OCI-LY1 (cell line): Measurements from ENCODE around the gene AMN.
A peak's percentile ranks its signal among the peaks of the same experiment; 100 is the strongest.
"Not testable (repeated sequence)": the region's sequence is repeated elsewhere in the genome, so short reads cannot be mapped to it uniquely, and the experiment has no call there.

Experiments
- H2AFZ ChIP-seq: fragments of 200-600 bp; sonication (generic), shearing (Covaris generic); 2 replicates; pipeline ENCODE4 v1.6.0; 2014; ENCODE audit warnings: antibody characterized with exemption, mild to moderate bottlenecking, low read length
- H3F3A ChIP-seq: fragments of 200-600 bp; sonication (generic), shearing (Covaris generic); 2 replicates; pipeline ENCODE4 v1.6.0; 2014; ENCODE audit warnings: mild to moderate bottlenecking, antibody characterized with exemption, low read length, moderate library complexity; ENCODE audit not compliant: insufficient read depth
- H3K27ac ChIP-seq: fragments of 200-600 bp; sonication (generic); 2 replicates; pipeline ENCODE4 v1.5.1; 2014; ENCODE audit warnings: low read length, mixed run types, mild to moderate bottlenecking, low read depth; ENCODE audit not compliant: poor library complexity, severe bottlenecking
- H3K27me3 ChIP-seq: fragments of 200-600 bp; sonication (generic); 2 replicates; pipeline ENCODE4 v1.6.0; 2014; ENCODE audit warnings: antibody characterized with exemption, mild to moderate bottlenecking, low read length, moderate library complexity; ENCODE audit not compliant: insufficient read depth
- H3K36me3 ChIP-seq: fragments of 200-600 bp; sonication (generic); 2 replicates; pipeline ENCODE4 v1.6.1; 2014; ENCODE audit warnings: mild to moderate bottlenecking, antibody characterized with exemption, low read length, moderate library complexity, mixed read lengths; ENCODE audit not compliant: insufficient read depth
- H3K4me1 ChIP-seq: fragments of 200-600 bp; sonication (generic); 2 replicates; pipeline ENCODE4 v1.5.1; 2014; ENCODE audit warnings: mild to moderate bottlenecking, low read length, moderate library complexity; ENCODE audit not compliant: insufficient read depth, severe bottlenecking
- H3K4me2 ChIP-seq: fragments of 200-600 bp; sonication (generic), shearing (Covaris generic); 2 replicates; pipeline ENCODE4 v1.6.1; 2014; ENCODE audit warnings: low read length
- H3K4me3 ChIP-seq: fragments of 200-600 bp; sonication (generic); 2 replicates; pipeline ENCODE4 v1.5.1; 2014; ENCODE audit warnings: low read length, low read depth, mild to moderate bottlenecking, mixed read lengths; ENCODE audit not compliant: poor library complexity, severe bottlenecking
- H3K79me2 ChIP-seq: fragments of 200-600 bp; shearing (Covaris generic); 2 replicates; pipeline ENCODE4 v1.6.1; 2016; ENCODE audit warnings: mixed run types, low read length, mixed read lengths; ENCODE audit not compliant: insufficient read depth
- H3K9ac ChIP-seq: fragments of 200-600 bp; sonication (generic), shearing (Covaris generic); 2 replicates; pipeline ENCODE4 v1.6.1; 2014; ENCODE audit warnings: mild to moderate bottlenecking, low read length, mixed read lengths
- H3K9me2 ChIP-seq: fragments of 200-600 bp; sonication (generic), shearing (Covaris generic); 2 replicates; pipeline ENCODE4 v1.6.1; 2014; ENCODE audit warnings: low read depth, mild to moderate bottlenecking, low read length, mixed read lengths
- H3K9me3 ChIP-seq: fragments of 200-600 bp; shearing (Covaris generic); 2 replicates; pipeline ENCODE4 v1.6.1; 2014; ENCODE audit warnings: low read length, mixed read lengths
- H4K20me1 ChIP-seq: fragments of 200-600 bp; sonication (generic), shearing (Covaris generic); 2 replicates; pipeline ENCODE4 v1.6.0; 2016; ENCODE audit warnings: mild to moderate bottlenecking, low read length; ENCODE audit not compliant: insufficient read depth
- EZH2 ChIP-seq: fragments of 200-600 bp; sonication (generic), shearing (Covaris generic); IDR thresholded peaks from 2 replicates; pipeline ENCODE4 v1.8.0; 2017; ENCODE audit warnings: borderline replicate concordance, mixed run types, mild to moderate bottlenecking, antibody characterized with exemption, low read length, moderate library complexity, mixed read lengths
- TF ChIP-seq, protein P1 (sequence below): fragments of 200-600 bp; sonication (generic), shearing (Covaris generic); IDR thresholded peaks from 2 replicates; pipeline ENCODE4 v1.5.1; 2017; ENCODE audit warnings: mild to moderate bottlenecking, antibody characterized with exemption, low read length, moderate library complexity, mixed read lengths

The AMN gene

DNA sequence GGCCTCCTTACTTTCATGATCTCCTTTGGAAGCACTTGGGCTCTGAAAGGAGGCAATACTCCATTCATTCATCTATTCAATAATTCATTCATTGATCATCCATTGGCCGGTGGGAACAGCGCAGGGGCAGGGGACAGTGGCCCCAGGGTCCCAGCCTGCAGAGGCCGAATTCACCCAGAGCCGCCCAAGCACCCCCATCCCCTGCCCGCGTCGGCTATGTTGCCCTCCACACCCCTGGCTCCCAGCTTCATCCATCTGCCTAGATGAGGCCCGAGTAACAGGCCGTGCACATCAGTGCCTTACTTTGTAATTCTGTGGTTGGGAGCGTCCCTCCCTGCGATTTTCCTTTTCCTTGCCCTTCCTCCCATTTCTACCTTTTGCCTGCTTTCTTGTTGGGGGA is 3.2 kb downstream of the AMN start:
- H3K4me3 ChIP-seq = no peak overlapping the region
- H3K36me3 ChIP-seq = no peaks in the 10 kb centered on the region; the same call in 1 of the 2 replicates
- H4K20me1 ChIP-seq = no peaks in the 10 kb centered on the region
- no peaks in the 10 kb centered on the region for H3K9me2 ChIP-seq
- no peaks in the 10 kb centered on the region for H3K27me3 ChIP-seq
- H3K9me3 ChIP-seq = no peaks in the 10 kb centered on the region
- no peak overlapping the region for H3K4me2 ChIP-seq
- no peak overlapping the region for H2AFZ ChIP-seq
- H3K9ac ChIP-seq = no peak overlapping the region
- H3K4me1 ChIP-seq = peaks cover 32% of the 10 kb centered on the region
- H3K79me2 ChIP-seq = no peaks in the 10 kb centered on the region
- H3F3A ChIP-seq = no peaks in the 10 kb centered on the region
- no peak overlapping the region for H3K27ac ChIP-seq
- no peak for TF ChIP-seq EZH2
- TF ChIP-seq, protein P1, sequence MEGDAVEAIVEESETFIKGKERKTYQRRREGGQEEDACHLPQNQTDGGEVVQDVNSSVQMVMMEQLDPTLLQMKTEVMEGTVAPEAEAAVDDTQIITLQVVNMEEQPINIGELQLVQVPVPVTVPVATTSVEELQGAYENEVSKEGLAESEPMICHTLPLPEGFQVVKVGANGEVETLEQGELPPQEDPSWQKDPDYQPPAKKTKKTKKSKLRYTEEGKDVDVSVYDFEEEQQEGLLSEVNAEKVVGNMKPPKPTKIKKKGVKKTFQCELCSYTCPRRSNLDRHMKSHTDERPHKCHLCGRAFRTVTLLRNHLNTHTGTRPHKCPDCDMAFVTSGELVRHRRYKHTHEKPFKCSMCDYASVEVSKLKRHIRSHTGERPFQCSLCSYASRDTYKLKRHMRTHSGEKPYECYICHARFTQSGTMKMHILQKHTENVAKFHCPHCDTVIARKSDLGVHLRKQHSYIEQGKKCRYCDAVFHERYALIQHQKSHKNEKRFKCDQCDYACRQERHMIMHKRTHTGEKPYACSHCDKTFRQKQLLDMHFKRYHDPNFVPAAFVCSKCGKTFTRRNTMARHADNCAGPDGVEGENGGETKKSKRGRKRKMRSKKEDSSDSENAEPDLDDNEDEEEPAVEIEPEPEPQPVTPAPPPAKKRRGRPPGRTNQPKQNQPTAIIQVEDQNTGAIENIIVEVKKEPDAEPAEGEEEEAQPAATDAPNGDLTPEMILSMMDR = no peak

DNA sequence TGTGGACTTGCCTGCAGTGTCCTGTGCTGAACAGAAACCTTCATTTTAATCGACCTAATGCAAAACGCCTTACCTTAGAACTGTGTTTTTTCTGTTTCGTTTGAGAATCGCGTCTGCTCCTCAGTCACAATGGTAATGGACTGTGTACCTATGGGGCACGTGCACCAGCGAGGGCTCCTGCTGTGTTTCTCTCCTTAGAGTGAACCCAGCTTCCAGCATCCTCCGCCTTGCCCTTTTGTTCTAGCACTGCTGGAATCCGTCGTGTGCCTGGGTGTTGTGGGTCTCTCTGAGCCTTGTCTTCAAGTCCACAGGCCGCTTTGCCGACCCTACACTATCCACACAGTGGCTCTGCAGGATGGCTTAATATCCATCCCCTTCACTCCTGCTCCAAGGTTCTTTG is 3.6 kb downstream of the AMN start:
- Histone ChIP-seq H3K9ac (no peak overlapping the region), H3K4me3 (no peak overlapping the region), H3K4me2 (no peak overlapping the region; the same call in 1 of the 2 replicates), H3K27ac (no peak overlapping the region), H2AFZ (no peak overlapping the region), H3K27me3 (no peaks in the 10 kb centered on the region), H3K36me3 (no peaks in the 10 kb centered on the region; the same call in 1 of the 2 replicates), H3K9me2 (no peaks in the 10 kb centered on the region), H3K4me1 (peaks cover 37% of the 10 kb centered on the region), H3K79me2 (no peaks in the 10 kb centered on the region), H3K9me3 (no peaks in the 10 kb centered on the region), H4K20me1 (no peaks in the 10 kb centered on the region), H3F3A (no peaks in the 10 kb centered on the region)
- TF ChIP-seq, protein P1 = no peak
- no peak for TF ChIP-seq EZH2

DNA sequence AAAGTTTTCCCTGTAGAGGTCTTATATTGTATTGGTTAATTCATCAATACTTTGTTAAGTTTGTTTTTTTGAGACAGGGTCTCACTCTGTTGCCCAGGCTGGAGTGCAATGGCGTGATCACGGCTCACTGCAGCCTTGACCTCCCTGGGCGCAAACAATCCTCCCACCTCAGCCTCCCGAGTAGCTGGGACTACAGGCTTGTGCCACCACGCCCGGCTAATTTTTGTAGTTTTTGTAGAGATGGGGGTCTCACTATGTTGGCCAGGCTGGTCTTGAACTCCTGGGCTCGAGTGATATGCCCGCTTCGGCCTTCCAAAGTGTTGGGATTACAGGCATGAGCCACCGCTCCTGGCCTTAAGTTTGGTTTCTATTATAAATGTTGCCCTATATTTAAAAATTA is 4.4 kb downstream of the AMN start:
- peaks cover 44% of the 10 kb centered on the region for H3K4me1 ChIP-seq
- H3K27ac ChIP-seq, H3K4me3 ChIP-seq, H3K9ac ChIP-seq, H4K20me1 ChIP-seq, H3K9me2 ChIP-seq, H3K36me3 ChIP-seq, H3K27me3 ChIP-seq, H3K79me2 ChIP-seq, H3K4me2 ChIP-seq, H3F3A ChIP-seq, H2AFZ ChIP-seq, H3K9me3 ChIP-seq: not testable (repeated sequence)

GRCh38 chr14:102927346-102927877 is 4.9 kb downstream of the AMN start:
- Histone ChIP-seq H3K27ac (no peak overlapping the region), H3K4me1 (peaks cover 46% of the 10 kb centered on the region), H3K4me2 (peak overlapping the region; percentile 57; the same call in 1 of the 2 replicates), H3K4me3 (peak overlapping the region; percentile 52), H3K79me2 (no peaks in the 10 kb centered on the region), H2AFZ (no peak overlapping the region), H3K9me2 (no peaks in the 10 kb centered on the region), H3F3A (no peaks in the 10 kb centered on the region), H3K9ac (no peak overlapping the region), H4K20me1 (no peaks in the 10 kb centered on the region), H3K9me3 (no peaks in the 10 kb centered on the region), H3K27me3 (no peaks in the 10 kb centered on the region), H3K36me3 (no peaks in the 10 kb centered on the region)
- TF ChIP-seq EZH2 = no peak
- TF ChIP-seq, protein P1 = no peak
